ENCODE results near the gene CADPS2.

DNA sequence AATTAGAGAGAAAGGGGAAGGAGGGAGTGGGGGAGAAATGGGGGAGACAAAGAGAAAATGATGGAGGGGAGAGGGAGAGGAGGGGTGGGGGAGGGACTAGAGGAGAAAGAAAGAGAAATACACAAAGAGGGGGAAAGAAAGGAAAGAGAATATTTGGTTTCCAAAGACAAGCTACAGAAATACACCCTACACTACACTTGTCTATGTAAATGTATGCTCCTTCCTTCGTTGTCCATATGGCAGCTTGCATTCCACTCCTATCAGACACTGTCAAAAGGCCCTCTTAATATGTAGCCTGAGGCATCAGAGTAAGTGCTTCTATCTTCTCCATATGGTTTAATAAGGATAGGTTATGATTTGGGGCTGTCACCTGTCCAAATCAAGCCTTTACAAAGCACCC, 488.9 kb downstream of the CADPS2 start:
- TF ChIP-seq ZNF138 (CRISPR knock-in tag; conservative IDR thresholded peaks at IDR 0.05) (no peak), TEAD4 (CRISPR knock-in tag; IDR thresholded peaks at IDR 0.05) (no peak), NR2C2 (CRISPR knock-in tag; IDR thresholded peaks at IDR 0.05) (no peak), ZNF232 (CRISPR knock-in tag; IDR thresholded peaks at IDR 0.05) (no peak)
- TF ChIP-seq, protein P1, sequence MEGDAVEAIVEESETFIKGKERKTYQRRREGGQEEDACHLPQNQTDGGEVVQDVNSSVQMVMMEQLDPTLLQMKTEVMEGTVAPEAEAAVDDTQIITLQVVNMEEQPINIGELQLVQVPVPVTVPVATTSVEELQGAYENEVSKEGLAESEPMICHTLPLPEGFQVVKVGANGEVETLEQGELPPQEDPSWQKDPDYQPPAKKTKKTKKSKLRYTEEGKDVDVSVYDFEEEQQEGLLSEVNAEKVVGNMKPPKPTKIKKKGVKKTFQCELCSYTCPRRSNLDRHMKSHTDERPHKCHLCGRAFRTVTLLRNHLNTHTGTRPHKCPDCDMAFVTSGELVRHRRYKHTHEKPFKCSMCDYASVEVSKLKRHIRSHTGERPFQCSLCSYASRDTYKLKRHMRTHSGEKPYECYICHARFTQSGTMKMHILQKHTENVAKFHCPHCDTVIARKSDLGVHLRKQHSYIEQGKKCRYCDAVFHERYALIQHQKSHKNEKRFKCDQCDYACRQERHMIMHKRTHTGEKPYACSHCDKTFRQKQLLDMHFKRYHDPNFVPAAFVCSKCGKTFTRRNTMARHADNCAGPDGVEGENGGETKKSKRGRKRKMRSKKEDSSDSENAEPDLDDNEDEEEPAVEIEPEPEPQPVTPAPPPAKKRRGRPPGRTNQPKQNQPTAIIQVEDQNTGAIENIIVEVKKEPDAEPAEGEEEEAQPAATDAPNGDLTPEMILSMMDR (IDR thresholded peaks at IDR 0.05), result no peak
- TF ChIP-seq, protein P2, sequence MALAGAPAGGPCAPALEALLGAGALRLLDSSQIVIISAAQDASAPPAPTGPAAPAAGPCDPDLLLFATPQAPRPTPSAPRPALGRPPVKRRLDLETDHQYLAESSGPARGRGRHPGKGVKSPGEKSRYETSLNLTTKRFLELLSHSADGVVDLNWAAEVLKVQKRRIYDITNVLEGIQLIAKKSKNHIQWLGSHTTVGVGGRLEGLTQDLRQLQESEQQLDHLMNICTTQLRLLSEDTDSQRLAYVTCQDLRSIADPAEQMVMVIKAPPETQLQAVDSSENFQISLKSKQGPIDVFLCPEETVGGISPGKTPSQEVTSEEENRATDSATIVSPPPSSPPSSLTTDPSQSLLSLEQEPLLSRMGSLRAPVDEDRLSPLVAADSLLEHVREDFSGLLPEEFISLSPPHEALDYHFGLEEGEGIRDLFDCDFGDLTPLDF (CRISPR knock-in tag; IDR thresholded peaks at IDR 0.05), result no peak
- TF ChIP-seq, protein P3, sequence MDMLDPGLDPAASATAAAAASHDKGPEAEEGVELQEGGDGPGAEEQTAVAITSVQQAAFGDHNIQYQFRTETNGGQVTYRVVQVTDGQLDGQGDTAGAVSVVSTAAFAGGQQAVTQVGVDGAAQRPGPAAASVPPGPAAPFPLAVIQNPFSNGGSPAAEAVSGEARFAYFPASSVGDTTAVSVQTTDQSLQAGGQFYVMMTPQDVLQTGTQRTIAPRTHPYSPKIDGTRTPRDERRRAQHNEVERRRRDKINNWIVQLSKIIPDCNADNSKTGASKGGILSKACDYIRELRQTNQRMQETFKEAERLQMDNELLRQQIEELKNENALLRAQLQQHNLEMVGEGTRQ (CRISPR knock-in tag; IDR thresholded peaks at IDR 0.05), result no peak

Data from WTC11 (cell line).